Measurements from ENCODE around the gene ATP8B1.

ATP8B1 gene

GRCh38 chr18:57618910-57619309 is 184.2 kb downstream of the ATP8B1 start:
- DNase-seq (ENCODE audit: low read depth) = no peak

GRCh38 chr18:57603871-57604270 is 199.2 kb downstream of the ATP8B1 start:
- no peak for DNase-seq (ENCODE audit: low read depth)

Measured in activated T-cell treated with anti-CD3 and anti-CD28 coated beads for 48 hours (primary cell).